Ramos (cell line): ENCODE data around the gene STX18.

Experiments
- in situ Hi-C: fragments of 300-500 bp; cut with MboI; formaldehyde crosslinking; loops from one replicate; pipeline ENCODE4 v1.14.3; 2022; ENCODE audit warnings: low sequenced_read_pairs; ENCODE audit not compliant: unreplicated experiment

Gene STX18

GRCh38 chr4:4390046-4390445 is 151.8 kb downstream of the STX18 start:
- in situ Hi-C loops, result no loop called here

- in situ Hi-C loops, result no loop called here
Observed at GRCh38 chr4:4388836-4389575, 152.8 kb downstream of the STX18 start.

GRCh38 chr4:4388311-4388790 is 153.5 kb downstream of the STX18 start:
- in situ Hi-C loops, result no loop called here

- in situ Hi-C loops, result no loop called here
Observed at GRCh38 chr4:4387531-4388310, 154.1 kb downstream of the STX18 start.

- in situ Hi-C loops, result no loop called here
Observed at GRCh38 chr4:4386736-4387392, 155.0 kb downstream of the STX18 start, which contains the start of gene NSG1. NSG1 (plus strand) TSS chr4:4387102; CDS start chr4:4387630, 528 bp downstream.

- in situ Hi-C loops, result no loop called here
Observed at GRCh38 chr4:4386296-4386735, 155.5 kb downstream of the STX18 start.

- in situ Hi-C loops, result no loop called here
Observed at GRCh38 chr4:4385729-4386295, 156.0 kb downstream of the STX18 start.

GRCh38 chr4:4384837-4385236 is 157.0 kb downstream of the STX18 start:
- in situ Hi-C loops, result no loop called here

- in situ Hi-C loops, result no loop called here
Observed at GRCh38 chr4:4383085-4383484, 158.8 kb downstream of the STX18 start.

- in situ Hi-C loops, result no loop called here
Observed at GRCh38 chr4:4379540-4380087, 162.2 kb downstream of the STX18 start.

- in situ Hi-C loops, result no loop called here
Observed at GRCh38 chr4:4377732-4378460, 164.0 kb downstream of the STX18 start.

- in situ Hi-C loops, result no loop called here
Observed at GRCh38 chr4:4377191-4377590, 164.7 kb downstream of the STX18 start.

GRCh38 chr4:4376074-4376473 is 165.8 kb downstream of the STX18 start:
- in situ Hi-C loops, result no loop called here

GRCh38 chr4:4374388-4375098 is 167.3 kb downstream of the STX18 start:
- in situ Hi-C loops, result no loop called here
